SU-DHL-6 (cell line): ENCODE measurements around the gene IL4I1.

Experiments used
- EZH2phosphoT487 ChIP-seq: fragments of 200-600 bp; sonication (generic), shearing (Covaris generic); conservative IDR thresholded peaks from 2 replicates; pipeline ENCODE4 v1.6.1; 2018; ENCODE audit warnings: mild to moderate bottlenecking, antibody characterized with exemption, low read length, moderate library complexity, mixed read lengths
- TF ChIP-seq, protein P1 (sequence below): fragments of 200-600 bp; sonication (generic); IDR thresholded peaks from one replicate; pipeline ENCODE4 v1.5.1; 2017; ENCODE audit warnings: antibody characterized with exemption, mild to moderate bottlenecking, low read length, moderate library complexity; ENCODE audit not compliant: insufficient read depth, poor library complexity, severe bottlenecking

GRCh38 chr19:49926515-49926914, 29.8 kb upstream of the IL4I1 start:
- TF ChIP-seq, protein P1, sequence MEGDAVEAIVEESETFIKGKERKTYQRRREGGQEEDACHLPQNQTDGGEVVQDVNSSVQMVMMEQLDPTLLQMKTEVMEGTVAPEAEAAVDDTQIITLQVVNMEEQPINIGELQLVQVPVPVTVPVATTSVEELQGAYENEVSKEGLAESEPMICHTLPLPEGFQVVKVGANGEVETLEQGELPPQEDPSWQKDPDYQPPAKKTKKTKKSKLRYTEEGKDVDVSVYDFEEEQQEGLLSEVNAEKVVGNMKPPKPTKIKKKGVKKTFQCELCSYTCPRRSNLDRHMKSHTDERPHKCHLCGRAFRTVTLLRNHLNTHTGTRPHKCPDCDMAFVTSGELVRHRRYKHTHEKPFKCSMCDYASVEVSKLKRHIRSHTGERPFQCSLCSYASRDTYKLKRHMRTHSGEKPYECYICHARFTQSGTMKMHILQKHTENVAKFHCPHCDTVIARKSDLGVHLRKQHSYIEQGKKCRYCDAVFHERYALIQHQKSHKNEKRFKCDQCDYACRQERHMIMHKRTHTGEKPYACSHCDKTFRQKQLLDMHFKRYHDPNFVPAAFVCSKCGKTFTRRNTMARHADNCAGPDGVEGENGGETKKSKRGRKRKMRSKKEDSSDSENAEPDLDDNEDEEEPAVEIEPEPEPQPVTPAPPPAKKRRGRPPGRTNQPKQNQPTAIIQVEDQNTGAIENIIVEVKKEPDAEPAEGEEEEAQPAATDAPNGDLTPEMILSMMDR: no peak
- no peak for TF ChIP-seq EZH2phosphoT487
